A172 (cell line): Measurements from ENCODE around the gene RASSF5. TPM values are rescaled to one million over a fixed set of nuclear protein-coding genes. Genes with fewer than 3 reads are reported as not detected.

Source experiments
- DNase-seq: peaks from one replicate; pipeline ENCODE4 v3.0.0-alpha.2; 2015; ENCODE audit warnings: low spot score
- total RNA-seq: library from RNA; depleted of rRNA; stranded (reverse); fragments of >200 nt; shearing (Covaris generic); gene quantifications from 2 replicates; pipeline ENCODE4 v1.2.3, GENCODE V29; 2014; rRNA removed

The RASSF5 gene
- total RNA-seq, 1 experiment from 2014 or later = 5.8 TPM

- DNase-seq = peak; percentile 90
Measured at GRCh38 chr1:206634365-206635079, 127.2 kb downstream of the RASSF5 start.

GRCh38 chr1:206635080-206635977 is 128.0 kb downstream of the RASSF5 start, which contains the start of gene DYRK3:
Gene DYRK3 (plus strand): TSS chr1:206635536. CDS start chr1:206635704, 168 bp downstream.
- peak; percentile 88 for DNase-seq

- peak; percentile 36 for DNase-seq
Measured at GRCh38 chr1:206635978-206636345, 128.6 kb downstream of the RASSF5 start.

GRCh38 chr1:206636671-206637070 is 129.3 kb downstream of the RASSF5 start:
- no peak for DNase-seq

GRCh38 chr1:206637605-206638004 is 130.3 kb downstream of the RASSF5 start:
- DNase-seq = no peak

Other genes starting within 250 kb of the RASSF5 start
- gene IKBKE, start 37.1 kb upstream of the RASSF5 start, total RNA-seq = 22.0 and 29.6 TPM in 2 replicates
- gene EIF2D, start 104.9 kb downstream of the RASSF5 start, total RNA-seq = 53.6 and 54.7 TPM in 2 replicates
- 26.8 and 32.8 TPM in 2 replicates for gene DYRK3, start 128.0 kb downstream of the RASSF5 start, total RNA-seq
- gene MAPKAPK2, start 177.4 kb downstream of the RASSF5 start, total RNA-seq = 46.9 and 48.6 TPM in 2 replicates